Activated CD4-positive, alpha-beta T cell treated with anti-CD3 and anti-CD28 coated beads, Interleukin-2, amount 50 U/mL, for 48 hours (primary cell): ENCODE measurements around the gene LRRC43.

Source experiments
- DNase-seq, 2 experiments: peaks; one replicate each; pipeline ENCODE4 v3.0.0-alpha.2; 2020

Gene LRRC43, protein sequence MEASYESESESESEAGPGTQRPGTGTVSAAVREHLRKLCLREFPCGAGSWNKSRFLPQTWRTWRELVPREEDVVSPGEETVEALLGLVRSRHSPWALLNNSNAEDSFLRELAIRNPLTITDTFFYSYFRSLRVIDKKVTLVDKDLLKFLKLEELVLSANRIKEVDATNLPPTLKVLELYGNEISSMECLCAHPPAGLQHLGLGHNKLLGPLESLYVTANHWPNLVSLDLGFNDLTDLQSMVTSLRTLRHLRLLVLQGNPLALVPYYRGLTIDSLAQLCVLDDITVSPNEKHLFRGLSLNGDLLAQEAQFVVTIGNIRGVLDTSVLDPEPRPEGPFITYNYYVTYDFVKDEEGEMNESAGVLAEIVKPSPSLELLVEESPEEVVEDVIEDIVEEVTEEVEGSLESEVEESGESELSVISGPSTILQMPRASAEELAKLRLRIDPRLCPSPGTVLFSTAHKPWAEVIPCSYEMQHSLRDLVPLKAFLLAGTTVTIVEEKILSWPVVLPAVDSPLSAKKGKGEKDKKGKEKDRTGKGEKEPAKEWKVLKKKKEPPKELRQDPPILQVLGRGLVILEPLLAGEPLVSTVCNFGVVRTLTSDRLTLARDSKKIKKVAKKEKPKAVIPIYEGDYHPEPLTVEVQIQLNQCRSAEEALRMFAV

DNA sequence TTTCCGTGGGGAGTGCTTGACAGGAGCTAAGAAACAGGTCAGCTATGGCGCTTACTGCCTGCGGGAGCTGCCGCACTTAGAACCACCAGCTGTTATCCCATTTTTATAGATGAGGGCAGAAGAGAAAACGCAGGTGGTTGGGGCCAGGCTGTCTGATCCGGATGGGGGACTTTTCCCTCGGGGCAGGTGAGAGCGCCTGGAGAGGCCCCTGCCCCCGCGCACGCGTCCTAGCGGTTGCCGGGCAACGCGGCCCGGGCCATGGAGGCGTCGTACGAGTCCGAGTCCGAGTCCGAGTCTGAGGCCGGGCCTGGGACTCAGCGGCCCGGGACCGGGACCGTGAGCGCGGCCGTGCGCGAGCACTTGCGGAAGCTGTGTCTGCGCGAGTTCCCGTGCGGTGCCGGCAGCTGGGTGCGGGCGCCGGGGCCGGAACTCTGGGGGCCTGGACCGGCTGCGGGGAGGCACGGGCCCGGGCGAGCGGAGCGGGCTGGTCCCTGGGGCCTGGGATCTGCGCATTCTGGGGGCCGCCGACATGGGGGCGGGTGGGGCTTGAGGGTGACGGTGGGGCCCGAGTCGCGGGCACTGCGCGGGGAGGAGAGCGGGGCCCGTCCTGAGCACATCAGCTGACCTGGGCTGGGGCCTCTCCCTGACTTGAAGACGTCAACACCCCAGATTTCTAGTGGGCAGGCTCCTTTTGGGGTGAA lies at the start of gene LRRC43:
TSS of gene LRRC43 (plus strand) at position 237 of the 701 bp plus-strand sequence. CDS start at position 259, 22 bp downstream.
- DNase-seq: peak in 1 of 2 experiments; percentile 29

- no peak for DNase-seq
These were observed 49.6 kb upstream of the LRRC43 start for GRCh38 chr12:122133192-122133950.

DNA sequence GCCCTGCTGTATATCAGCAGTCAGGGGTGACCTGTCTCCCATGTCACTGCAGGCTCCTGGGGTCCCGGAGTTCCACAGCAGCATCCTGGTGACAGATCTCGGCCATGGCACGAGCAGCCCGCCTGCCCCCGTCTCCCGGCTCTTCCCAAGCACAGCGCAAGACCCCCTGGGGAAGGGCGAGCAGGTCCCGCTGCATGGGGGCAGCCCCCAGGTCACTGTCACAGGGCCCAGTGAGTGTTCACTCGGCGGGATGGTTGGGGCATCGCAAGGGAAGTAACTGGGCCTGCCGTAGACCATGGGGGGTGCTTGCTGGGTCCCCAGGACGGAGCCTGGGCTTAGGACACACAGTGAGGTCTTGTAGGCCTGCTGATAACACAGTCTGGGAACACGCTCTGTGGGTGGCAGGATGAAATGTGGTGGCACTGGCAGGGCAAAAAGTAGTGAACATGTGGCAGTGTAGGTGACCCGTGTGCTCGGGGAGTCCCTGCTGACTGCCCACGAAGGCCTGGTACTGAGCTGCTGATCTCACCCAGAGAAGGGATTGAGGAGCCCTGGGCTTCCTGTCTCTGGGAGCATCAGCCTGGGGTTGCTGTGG lies 47.4 kb upstream of the LRRC43 start:
- no peak for DNase-seq

- DNase-seq: no peak
These were observed 45.7 kb upstream of the LRRC43 start for GRCh38 chr12:122137229-122137628.

- DNase-seq: no peak
These were observed 45.2 kb upstream of the LRRC43 start for GRCh38 chr12:122137681-122138080.

- no peak for DNase-seq
These were observed 44.7 kb upstream of the LRRC43 start for GRCh38 chr12:122138181-122138580.

GRCh38 chr12:122138616-122139015 lies 44.3 kb upstream of the LRRC43 start:
- DNase-seq: no peak

DNA sequence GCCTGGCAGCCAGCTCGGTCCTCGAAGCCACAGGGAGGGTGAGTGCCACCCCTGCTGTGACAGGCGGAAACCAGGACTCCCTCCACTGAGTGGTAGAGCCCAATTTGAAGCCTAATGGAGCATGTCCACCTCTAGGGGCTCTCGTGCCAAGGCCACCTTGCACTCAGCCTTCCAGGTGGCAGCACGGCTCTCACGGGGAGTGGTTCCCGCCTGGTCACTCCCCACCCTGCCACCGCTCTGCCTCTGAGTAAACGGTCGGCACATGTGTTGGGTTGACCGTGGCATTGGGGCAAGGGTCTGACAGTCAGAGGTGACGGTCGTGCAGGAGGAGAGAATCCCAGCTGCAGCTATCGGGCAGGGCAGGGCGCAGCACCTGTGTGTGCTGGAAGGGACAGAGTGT lies 43.7 kb upstream of the LRRC43 start:
- no peak for DNase-seq

GRCh38 chr12:122139941-122140340 lies 43.0 kb upstream of the LRRC43 start:
- no peak for DNase-seq

GRCh38 chr12:122140467-122141257 lies 42.3 kb upstream of the LRRC43 start:
- DNase-seq: no peak

GRCh38 chr12:122141911-122142725 lies 40.8 kb upstream of the LRRC43 start:
- DNase-seq: no peak

GRCh38 chr12:122142857-122143256 lies 40.1 kb upstream of the LRRC43 start:
- no peak for DNase-seq

- no peak for DNase-seq
These were observed 38.0 kb upstream of the LRRC43 start for GRCh38 chr12:122144885-122145284.

GRCh38 chr12:122145505-122146330 lies 37.2 kb upstream of the LRRC43 start:
- no peak for DNase-seq

DNA sequence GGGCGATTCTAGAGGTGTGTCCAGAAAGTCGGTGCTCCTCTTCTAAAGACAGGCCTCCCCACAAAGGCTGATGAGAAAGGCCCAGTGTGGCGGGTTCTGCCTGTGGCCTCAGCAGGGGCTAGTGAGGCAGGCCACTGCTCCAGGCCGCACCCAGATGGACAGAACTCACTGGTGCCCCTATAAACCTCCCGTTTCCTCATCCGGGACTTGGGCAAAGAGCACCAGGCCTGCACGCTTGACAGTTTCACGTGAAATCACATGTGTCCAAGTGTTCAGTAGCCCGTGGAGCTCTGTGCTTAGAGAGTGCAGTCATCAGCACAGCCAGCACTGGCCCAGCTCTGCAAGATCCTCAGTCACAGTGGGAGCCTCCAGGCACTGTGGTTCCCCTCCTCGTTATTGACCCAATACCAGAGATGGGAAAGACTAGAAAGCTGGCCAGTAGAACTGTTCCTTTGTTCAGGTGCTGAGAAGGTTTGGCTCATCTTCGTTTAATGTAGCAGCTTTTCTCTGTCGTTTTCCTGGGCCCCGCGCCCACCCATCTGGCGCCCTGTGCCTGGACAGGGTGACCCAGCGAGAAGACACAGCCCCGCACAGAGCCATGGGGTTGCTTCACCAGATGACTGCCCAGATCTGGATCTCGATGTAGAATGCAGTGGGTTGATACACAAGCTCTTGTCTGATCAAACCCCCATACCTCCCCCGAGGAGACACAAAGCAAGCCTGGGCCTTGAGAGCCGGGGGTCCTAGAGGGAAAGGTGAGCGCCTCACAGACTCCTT lies 35.2 kb upstream of the LRRC43 start:
- no peak for DNase-seq

- no peak for DNase-seq
These were observed 34.3 kb upstream of the LRRC43 start for GRCh38 chr12:122148657-122149056.

GRCh38 chr12:122150127-122150681 lies 32.7 kb upstream of the LRRC43 start:
- no peak for DNase-seq

DNA sequence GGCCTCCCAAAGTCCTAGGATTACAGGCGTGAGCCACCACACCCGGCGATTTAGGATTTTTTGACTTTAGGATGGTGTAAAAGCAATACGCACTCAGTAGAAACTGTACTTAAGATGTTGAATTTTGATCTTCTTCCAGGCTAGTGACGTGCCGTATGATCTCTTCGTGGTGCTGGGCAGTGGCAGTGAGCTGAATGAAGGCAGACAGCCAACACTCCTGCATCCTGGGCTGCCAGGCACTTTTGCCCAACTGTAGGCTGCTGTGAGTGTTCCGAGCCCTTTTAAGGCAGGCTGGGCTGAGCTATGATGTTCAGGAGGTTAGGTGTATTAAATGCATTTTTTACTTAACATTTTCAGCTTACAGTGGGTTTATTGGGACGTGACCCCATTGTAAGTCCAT lies 30.2 kb upstream of the LRRC43 start:
- no peak for DNase-seq

GRCh38 chr12:122155705-122156104 lies 27.2 kb upstream of the LRRC43 start:
- DNase-seq: no peak
